SU-DHL-6 (cell line): Measurements from ENCODE around the gene SCRT2.

Experiments used
- EZH2phosphoT487 ChIP-seq: fragments of 200-600 bp; sonication (generic), shearing (Covaris generic); conservative IDR thresholded peaks from 2 replicates; pipeline ENCODE4 v1.6.1; 2018; ENCODE audit warnings: mild to moderate bottlenecking, antibody characterized with exemption, low read length, moderate library complexity, mixed read lengths
- TF ChIP-seq, protein P1 (sequence below): fragments of 200-600 bp; sonication (generic); IDR thresholded peaks from one replicate; pipeline ENCODE4 v1.5.1; 2017; ENCODE audit warnings: antibody characterized with exemption, mild to moderate bottlenecking, low read length, moderate library complexity; ENCODE audit not compliant: insufficient read depth, poor library complexity, severe bottlenecking

GRCh38 chr20:668638-669037 lies 7.0 kb downstream of the SCRT2 start:
- no peak for TF ChIP-seq EZH2phosphoT487
- TF ChIP-seq, protein P1, sequence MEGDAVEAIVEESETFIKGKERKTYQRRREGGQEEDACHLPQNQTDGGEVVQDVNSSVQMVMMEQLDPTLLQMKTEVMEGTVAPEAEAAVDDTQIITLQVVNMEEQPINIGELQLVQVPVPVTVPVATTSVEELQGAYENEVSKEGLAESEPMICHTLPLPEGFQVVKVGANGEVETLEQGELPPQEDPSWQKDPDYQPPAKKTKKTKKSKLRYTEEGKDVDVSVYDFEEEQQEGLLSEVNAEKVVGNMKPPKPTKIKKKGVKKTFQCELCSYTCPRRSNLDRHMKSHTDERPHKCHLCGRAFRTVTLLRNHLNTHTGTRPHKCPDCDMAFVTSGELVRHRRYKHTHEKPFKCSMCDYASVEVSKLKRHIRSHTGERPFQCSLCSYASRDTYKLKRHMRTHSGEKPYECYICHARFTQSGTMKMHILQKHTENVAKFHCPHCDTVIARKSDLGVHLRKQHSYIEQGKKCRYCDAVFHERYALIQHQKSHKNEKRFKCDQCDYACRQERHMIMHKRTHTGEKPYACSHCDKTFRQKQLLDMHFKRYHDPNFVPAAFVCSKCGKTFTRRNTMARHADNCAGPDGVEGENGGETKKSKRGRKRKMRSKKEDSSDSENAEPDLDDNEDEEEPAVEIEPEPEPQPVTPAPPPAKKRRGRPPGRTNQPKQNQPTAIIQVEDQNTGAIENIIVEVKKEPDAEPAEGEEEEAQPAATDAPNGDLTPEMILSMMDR: no peak
